HG02623 (cell line): ENCODE results near the gene DAPK3.
"Not testable (repeated sequence)": the region's sequence is repeated elsewhere in the genome, so short reads cannot be mapped to it uniquely, and the experiment has no call there.

Source experiments
- ATAC-seq: cut with Tn5 transposase; IDR thresholded peaks from one replicate; pipeline ENCODE4 v1.9.1; 2021; ENCODE audit warnings: moderate library complexity; ENCODE audit not compliant: unreplicated experiment

Gene DAPK3

GRCh38 chr19:4005436-4005835 lies 34.5 kb upstream of the DAPK3 start:
- ATAC-seq: not testable (repeated sequence)

- ATAC-seq: not testable (repeated sequence)
Observed at GRCh38 chr19:4000798-4001197, 29.9 kb upstream of the DAPK3 start.

DNA sequence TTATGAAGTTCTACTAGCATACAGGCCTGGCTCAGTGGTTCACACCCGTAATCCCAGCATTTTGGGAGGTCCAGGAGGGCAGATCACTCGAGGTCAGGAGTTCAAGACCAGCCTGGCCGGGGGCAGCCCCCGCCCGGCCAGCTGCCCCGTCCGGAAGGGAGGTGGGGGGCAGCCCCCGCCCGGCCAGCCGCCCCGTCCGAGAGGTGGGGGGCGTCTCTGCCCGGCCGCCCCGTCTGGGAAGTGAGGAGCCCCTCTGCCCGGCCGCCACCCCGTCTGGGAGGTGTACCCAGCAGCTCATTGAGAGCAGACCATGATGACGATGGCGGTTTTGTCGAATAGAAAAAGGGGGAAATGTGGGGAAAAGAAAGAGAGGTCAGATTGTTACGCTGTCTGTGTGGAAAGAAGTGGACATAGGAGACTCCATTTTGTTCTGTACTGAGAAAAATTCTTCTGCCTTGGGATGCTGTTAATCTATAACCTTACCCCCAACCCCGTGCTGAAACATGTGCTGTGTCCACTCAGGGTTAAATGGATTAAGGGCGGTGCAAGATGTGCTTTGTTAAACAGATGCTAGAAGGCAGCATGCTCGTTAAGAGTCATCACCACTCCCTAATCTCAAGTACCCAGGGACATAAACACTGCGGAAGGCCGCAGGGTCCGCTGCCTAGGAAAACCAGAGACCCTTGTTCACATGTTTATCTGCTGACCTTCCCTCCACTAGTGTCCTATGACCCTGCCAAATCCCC lies 27.9 kb upstream of the DAPK3 start:
- ATAC-seq: not testable (repeated sequence)

- no peak for ATAC-seq
Observed at GRCh38 chr19:3995607-3996006, 24.7 kb upstream of the DAPK3 start.

DNA sequence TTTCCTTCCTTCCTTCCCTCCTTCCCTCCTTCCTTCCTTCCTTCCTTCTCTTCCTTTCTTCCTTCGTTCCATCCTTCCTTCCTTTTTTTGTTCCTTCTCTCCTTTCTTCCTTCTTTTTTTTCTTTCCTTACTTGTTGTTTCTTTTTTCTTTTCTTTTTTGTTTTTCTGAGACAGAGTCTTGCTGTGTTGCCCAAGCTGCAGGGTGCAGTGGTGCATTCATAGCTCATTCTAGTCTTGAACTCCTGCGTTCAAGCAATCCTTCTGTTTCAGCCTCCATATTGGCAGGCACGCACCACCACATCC lies 19.9 kb upstream of the DAPK3 start:
- no peak for ATAC-seq

DNA sequence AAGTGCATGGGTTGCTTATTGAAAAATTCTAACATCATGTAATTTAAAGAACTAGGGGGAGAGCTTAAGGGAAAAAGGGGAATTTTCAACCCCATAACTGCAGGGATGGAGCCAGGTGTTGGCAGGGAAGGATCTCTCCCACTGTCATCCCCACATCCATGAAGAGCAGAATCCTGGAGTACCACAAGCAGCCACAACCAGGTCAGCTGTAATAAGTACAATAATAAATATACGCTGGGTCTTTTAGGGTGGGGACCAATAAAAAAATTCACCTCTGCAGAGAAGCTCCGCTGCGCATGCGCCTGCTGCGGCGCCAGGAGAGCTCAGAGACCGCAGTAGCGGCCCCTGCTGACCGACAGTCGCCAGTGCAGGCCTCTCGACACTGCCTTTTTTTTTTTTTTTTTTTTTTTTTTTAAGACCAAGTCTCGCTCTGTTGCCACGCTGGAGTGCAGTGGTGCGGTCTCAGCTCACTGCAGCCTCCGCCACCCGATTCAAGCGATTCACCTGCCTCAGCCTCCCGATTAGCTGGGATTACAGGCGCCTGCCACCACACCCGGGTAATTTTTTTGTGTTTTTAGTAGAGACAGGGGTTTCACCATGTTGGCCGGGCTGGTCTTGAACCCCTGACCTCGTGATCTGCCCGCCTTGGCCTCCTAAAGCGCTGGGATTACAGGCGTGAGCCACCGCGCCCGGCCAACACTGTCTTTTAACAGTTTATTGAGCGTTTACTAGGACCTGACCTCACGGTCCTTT lies 16.9 kb upstream of the DAPK3 start:
- ATAC-seq: no peak

DNA sequence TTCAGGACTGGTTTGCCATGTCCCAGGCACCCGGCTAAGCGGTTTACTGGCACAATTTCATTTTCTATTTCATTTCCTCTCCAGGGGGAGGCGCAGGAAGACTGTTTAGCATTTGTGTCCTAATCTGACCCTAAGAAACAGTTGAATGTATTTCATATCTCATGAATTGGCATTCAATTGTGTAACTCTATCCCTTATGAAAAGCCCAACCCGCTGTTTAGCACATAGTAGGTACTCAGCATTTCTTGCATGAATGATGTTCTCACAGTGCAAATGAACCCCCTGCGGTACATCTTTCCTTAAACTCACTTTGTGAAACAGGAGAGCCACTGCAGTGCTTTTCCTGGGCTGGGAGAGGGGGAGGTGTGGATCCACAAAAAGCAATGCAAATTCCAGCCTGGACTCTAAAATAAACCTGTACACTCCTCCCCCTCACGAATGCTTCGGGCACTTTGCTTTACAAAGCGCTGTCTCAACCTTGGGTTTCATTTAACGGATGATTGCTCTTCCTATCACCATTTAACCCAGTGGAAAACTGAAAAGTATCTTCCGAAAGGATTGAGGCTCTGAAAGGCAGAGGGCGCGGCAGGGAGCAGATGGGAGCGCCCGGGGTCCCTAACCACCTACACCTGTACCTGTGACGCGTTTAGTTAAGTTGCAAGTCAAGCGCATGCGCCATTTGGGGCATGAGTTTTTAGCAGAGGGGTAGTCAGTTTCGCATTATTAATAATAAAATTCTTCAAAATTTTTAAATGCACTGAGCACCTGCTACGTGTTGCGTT lies 15.6 kb upstream of the DAPK3 start:
- no peak for ATAC-seq

GRCh38 chr19:3985643-3986259 lies 14.9 kb upstream of the DAPK3 start:
- ATAC-seq: no peak

- peak; percentile 45 for ATAC-seq
Observed at GRCh38 chr19:3984908-3985642, 14.2 kb upstream of the DAPK3 start, which contains the start of gene EEF2. TSS of gene EEF2 (minus strand) at chr19:3985463. CDS start at chr19:3985380, 83 bp downstream.

GRCh38 chr19:3984584-3984907 lies 13.6 kb upstream of the DAPK3 start:
- no peak for ATAC-seq

GRCh38 chr19:3983936-3984583 lies 13.2 kb upstream of the DAPK3 start:
- no peak for ATAC-seq

GRCh38 chr19:3983542-3983914 lies 12.6 kb upstream of the DAPK3 start:
- no peak for ATAC-seq

DNA sequence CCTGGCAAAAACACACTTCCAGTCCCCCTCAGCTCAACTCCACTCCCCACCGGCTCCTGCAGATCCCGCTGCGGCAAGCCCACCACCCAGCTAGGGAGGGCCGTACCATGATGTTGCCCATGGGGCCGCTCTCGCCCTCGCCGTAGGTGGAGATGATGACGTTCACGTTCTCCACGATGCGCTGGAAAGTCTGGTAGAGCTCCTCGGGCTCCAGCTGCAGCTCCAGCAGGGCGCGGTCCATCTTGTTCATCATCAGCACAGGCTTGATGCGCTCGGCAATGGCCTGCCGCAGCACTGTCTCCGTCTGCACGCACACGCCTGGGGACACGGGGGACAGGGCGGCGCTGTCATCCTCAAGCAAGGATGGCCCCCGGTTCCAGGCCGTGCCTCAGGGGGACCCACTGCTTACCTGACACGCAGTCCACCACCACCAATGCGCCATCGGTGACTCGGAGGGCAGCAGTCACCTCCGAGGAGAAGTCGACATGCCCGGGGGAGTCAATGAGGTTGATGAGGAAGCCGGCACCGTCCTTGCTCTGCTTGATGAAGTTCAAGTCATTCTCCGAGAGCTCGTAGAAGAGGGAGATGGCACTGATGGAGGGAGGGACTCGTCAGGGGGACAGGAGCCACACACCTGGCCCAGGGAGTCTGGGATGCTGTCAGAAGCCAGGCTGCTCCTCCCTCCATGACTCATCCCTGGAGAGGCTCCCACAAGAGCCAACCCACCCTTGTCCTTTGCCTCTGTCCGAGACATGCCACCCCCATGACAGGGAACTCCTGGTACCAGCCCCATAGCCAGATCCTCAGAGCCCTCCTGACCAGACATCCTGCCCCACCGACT lies 12.0 kb upstream of the DAPK3 start:
- ATAC-seq: no peak

DNA sequence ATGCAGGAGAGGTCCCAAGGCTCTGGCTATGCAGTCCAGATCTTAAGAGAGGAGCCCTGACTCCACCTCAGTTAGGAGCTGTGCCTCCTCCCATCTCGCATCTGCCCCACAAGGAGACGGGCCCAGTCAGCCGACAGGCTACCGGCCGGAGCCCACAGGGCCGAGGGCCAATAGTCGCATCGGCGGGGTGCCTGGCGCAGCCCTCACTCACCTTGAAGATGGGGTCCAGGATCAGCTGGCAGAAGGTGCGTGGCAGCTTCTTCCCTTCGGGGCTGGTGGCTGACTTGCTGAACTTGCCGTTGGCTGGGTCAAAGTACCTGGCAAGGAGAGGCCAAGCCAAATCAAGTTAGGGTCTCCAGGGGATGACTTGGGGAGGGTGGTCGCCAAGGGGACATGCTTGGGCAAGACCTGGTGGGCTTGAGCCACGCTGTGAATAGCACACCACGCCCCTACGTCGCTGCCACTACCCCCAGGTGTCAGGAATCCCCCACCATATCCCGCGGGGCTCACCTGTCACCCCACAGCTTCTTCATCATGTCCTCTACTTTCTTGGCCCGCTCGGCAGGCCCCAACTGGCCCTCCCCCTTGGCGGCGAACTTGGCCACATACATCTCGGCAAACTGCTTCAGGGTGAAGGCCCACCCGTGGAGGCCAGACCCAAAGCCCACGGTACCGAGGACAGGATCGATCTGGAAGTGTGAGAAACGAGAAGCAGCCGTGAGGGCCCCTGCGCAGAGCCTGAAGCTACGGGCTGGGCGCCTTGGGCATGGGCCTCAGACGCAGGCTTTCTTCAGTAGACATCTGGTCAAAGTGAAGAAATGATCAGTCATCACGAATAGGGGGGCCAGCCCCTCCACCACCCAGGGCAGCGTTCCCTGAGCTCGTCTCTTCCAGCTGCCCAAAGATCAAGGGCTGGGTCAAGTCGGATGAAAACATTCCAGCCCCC lies 11.1 kb upstream of the DAPK3 start:
- ATAC-seq: no peak

GRCh38 chr19:3981373-3981735 lies 10.5 kb upstream of the DAPK3 start:
- ATAC-seq: no peak

DNA sequence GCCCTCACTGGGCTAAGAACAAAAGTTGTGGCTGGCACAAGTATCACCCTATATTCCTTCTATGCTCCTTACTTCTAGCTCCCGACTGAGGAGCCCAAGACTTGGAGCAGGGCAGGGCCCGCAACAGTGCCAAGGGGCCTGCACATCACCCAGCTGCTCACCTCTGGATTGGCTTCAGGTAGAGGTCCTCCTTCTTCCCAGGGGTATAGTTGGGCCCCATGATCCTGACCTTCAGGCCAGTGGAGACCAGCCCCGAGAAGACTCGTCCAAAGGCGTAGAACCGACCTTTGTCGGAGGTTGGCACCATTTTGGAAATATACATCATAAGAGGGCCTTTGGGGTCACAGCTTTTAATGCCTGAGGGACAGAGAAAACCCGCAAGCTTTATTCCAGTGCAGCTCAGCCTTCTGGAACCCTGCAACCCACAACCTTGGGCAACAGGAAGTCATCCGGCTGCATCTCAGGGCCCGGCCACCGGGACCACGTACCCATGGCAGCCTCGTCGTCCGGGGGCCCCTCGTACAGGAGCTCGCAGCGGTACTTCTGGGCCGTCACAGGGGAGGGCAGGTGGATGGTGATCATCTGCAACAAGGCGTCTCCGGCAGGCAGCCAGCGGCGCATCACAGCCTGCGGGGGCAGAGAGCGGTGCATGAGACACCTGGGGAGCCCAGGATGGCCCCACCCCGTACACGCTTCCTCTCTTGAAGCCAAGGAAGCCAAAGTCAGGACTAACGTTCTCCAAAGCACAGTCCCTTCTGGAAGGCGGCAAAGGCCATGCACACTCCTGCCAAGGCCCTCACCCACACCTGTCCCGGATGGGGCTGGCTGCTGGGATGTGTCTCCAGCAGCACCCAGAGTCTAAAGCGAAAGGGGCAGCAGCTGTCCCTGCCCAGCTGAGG lies 9.7 kb upstream of the DAPK3 start:
- no peak for ATAC-seq

GRCh38 chr19:3979674-3980352 lies 8.9 kb upstream of the DAPK3 start:
- no peak for ATAC-seq
